GM11168 (cell line): Measurements from ENCODE around the gene VPS13C.

Source experiments
- in situ Hi-C: fragments of 300-500 bp; cut with MboI; formaldehyde crosslinking; loops from one replicate; pipeline ENCODE4 v1.12.0; 2022; ENCODE audit warnings: low sequenced_read_pairs; ENCODE audit not compliant: unreplicated experiment

Gene VPS13C

GRCh38 chr15:61879219-61879618 is 181.0 kb downstream of the VPS13C start:
- in situ Hi-C loops = no loop called here

GRCh38 chr15:61871926-61872522 is 188.2 kb downstream of the VPS13C start:
- in situ Hi-C loops = no loop called here

- in situ Hi-C loops = no loop called here
Observed at GRCh38 chr15:61869656-61870055, 190.6 kb downstream of the VPS13C start.

DNA sequence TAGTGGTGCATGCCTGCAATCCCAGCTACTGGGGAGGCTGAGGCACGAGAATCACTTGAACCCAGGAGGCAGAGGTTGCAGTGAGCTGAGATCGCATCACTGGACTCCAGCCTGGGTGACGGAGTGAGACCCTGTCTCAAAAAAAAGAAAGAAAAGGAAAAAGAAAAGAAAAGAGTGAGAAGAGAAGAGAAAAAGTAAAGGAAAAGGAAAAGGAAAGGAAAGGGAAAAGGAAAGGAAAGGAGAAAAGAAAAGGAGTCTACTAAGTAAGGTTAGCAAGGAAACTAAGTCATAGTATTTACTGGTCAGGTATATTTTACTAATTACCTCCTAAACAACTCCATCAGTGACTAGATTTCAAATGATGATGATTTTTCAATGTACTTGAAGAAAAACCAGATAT is 198.3 kb downstream of the VPS13C start:
- in situ Hi-C loops = no loop called here

DNA sequence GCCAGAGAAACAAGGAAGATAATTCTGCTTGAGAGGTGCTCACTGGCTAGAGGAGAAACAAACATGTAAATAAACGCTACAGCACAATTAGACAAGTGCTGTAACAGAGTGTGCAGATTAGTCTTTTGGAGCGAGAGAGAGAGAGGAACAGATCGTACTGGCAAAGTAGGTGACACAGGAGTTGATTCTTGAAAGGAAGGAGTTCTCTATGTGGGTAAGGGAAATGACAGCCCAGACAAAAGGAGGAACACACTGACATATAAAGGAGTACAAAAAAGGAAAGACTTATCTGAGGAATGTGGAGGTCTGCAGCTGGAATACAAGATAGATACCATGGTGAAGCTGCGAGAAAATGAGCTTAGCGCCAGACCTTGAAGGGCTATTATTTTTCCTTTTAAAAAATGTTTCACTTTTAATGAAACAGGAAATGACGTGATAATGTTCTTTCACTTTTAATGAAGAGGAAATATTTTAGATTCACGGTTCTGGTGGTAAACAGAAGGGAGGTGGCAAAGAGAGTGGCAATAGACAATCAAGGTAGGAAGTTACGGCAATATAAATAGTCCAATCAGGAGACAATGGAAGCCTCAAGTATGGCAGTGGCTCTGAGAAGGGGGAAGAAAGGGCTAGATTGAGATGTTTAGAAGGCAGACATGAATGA is 202.9 kb downstream of the VPS13C start:
- in situ Hi-C loops = no loop called here

DNA sequence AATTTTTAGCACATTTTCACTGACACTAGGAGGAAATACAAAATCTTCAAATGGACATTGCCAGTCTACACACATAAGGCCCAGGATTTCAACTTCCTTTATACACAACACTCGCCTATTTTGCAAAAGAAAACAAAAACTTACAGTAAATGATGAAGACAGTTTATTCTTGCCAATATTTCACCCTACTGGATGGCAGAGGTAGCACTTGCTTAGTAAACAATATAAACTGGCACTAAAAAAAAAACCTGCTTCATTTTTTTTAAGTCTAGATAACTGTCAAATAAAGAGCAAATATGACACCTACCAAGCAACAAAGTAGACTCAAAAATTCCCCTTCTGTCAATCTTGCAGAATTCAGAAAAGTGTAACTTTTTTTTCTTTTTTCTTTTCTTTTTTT is 204.0 kb downstream of the VPS13C start:
- in situ Hi-C loops = no loop called here

DNA sequence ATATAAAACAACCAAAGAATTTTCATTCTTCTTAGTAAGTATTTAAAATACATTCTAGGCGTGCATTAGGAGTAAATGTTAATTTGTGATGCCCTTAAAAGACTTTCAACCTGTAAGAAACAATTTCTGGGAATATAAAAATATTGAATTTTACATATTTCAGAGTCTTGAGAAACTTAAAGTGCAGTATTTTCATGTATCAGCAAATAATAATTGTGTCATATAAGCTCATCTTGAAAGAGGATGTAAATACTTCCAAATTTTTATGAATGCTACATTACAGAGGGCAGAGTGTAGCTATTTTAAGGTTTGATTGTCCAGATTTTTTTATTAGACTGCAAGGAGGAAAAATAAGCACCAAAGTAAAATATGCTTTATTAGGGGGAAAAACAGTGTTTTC is 207.1 kb downstream of the VPS13C start:
- in situ Hi-C loops = no loop called here

- in situ Hi-C loops = no loop called here
Observed at GRCh38 chr15:61851955-61852354, 208.3 kb downstream of the VPS13C start.

- in situ Hi-C loops = no loop called here
Observed at GRCh38 chr15:61849447-61849846, 210.8 kb downstream of the VPS13C start.

GRCh38 chr15:61841466-61841865 is 218.8 kb downstream of the VPS13C start:
- in situ Hi-C loops = no loop called here

- in situ Hi-C loops = no loop called here
Observed at GRCh38 chr15:61840090-61840489, 220.2 kb downstream of the VPS13C start.

DNA sequence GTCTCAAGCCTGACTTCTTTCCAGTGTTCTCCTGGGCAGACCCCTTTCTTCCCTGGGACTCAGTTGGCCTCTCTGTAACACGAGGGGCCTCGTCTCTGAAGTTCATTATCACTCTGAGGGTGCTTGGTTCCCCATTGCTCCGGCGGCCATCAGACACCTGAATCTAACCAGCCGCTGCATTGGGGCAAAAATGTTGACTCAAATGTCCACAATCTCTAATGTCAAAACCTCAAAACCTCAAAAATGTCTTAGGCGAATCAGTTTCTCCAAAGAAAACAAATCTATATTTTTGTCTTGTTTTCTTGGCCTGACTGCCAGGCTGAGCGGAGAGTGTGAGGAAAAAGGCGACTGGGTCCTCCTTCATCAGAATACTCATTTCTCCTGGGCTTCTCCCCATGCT is 220.7 kb downstream of the VPS13C start:
- in situ Hi-C loops = no loop called here

- in situ Hi-C loops = no loop called here
Observed at GRCh38 chr15:61835496-61836106, 224.6 kb downstream of the VPS13C start.

DNA sequence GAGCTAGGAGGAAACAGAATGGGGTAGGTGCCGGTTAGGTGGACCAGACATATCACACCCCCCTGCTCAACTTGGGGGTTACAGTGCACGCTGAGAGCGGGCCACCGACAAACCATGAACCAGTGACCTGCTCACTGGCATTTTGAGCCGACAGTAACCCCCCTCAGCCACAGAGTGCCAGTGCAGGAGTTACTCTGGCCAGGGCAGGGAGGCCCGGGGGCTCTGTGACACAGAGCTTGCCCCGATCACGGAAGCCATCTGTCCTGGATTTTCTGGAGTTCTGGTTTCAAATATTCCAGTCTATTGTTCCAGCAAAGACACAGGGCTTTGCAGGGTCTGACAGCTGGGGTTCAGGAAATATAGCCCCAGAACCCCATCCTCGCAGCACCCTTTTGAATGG is 225.2 kb downstream of the VPS13C start:
- in situ Hi-C loops = no loop called here

DNA sequence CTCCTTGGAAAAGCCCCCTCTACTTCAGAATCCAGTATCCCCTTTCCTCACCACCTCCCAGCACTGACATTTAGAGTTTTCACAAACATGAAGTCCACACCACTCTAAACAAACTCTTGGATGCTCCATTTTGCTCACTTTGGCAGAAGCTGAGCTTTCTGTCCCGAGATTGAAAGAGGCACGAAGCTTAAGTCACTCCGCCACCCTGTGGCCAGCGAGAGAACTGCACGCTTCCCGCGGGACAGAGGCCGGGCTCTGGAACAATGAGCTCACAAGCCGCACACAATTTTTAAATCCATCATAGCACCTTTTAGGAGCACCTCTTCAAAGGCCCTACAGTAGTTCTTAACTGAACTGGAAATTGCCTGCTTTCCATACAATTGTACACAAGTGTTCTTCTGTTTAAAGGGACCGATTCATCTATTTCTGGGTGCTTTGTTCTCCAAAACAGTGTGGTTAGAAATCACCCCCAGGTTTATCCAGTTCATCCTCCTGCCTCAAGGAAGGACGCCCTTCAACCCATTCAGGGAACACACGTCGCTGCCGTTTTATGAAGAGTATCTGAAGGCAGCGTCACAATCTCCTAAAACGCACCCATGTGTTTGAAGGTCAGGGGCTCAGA is 226.1 kb downstream of the VPS13C start:
- in situ Hi-C loops = no loop called here

DNA sequence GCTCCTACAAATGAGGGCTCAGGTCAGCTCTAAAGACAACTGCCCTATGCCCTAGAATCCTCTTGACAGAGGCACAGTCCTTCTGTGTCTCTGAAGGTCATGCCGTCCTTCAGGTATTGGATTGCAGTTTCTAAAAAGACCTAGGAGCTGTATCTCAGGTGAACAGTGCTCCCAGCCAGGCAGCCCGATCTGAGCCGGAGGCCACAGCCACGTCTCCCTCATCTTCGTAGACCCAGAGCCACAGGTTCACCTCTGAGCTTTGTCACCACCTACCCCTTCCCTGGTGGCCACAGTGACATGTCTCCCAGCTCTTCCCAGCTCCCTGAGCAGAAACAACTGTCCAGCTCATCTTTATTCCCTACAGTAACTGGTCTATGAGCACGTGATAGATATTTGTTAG is 228.0 kb downstream of the VPS13C start:
- in situ Hi-C loops = no loop called here

DNA sequence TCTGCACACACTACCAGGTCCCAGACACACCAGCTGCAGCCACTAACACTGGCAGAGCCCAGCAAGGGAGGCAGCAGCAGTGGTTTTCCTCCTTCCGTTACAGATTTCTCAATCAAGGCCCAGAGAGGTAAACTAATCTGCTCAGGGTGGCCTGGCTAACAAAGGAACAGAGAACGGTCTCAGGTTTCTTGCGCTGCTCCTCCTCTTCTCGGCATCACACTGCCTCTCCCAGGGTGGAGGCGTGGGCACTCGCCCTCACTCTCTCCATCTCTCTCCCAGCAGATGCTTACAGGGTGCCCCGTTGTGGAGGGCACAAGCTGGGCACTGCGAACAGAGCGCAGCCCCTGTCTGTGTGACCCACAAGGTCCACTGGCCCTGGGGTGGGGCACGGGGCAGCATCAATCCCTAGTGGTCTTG is 228.7 kb downstream of the VPS13C start:
- in situ Hi-C loops = no loop called here

DNA sequence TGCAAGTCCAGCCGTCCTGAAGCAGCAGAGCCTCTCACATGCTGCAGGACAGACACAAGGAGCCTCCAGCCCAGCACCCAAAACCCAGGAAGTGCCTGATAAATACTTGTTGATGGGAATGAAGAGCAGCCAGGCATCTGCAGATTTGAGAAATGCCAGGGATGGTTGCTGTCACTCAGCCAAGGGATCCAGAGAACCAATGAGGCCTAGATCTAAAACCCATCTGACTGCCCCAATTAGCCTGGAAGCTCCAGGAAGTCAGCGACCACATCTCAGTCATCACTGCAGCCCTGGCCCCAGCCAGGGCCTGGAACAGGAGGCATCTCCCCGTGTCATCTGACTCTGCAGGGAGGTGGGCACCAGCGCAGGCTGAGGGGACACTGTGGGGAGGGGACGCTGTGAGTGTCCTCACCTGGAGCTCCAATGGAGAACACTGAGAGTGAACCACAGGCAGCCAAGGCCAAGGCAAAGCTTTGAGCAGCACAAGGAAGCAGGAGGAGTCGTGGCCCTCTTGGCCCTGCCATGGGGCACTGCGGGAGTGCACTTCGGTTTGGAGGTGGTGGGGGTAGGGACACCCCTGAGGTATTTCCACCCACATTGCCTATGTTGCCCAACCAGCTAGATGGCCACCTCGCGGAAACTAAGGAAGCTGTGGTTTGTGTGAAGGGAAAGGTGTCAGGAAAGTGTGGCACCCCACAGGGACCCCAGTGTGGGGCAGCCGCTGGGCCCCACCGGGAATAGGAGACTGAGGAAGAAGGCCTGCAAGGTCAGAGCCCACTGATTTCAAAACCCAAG is 229.5 kb downstream of the VPS13C start:
- in situ Hi-C loops = no loop called here

GRCh38 chr15:61829514-61829889 is 230.7 kb downstream of the VPS13C start:
- in situ Hi-C loops = no loop called here

DNA sequence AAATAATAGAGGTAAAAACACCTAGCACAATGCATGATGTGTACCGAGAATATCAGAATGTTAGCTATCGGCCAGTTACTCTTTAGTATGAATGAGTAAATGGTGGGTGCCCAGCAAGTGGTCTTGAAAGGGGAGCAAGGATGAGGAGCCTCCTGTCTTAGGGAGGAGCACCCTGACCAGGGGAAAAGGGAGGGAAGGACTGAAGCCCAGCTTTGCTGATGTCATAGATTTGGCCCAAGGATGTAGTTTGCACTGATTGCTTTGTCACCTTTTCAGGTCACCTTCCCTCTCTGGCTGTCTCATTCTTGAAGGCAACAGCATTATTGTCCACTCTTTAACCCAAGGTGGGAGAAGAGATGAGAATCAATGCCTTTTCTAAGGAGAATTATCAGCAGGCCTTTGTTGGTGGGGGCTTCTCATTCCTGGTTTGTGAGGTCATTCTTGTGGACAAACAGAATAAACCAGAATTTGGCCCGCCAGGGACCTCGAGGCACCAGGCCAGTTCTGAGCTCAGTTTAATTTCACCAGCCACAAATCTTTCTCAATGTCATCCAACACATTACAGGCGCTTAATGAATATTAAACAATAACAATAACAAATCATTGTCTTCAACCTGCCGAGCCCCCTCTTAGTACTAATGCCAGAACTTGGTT is 231.3 kb downstream of the VPS13C start:
- in situ Hi-C loops = no loop called here
